ENCODE data around the gene STUM. TPM values are rescaled to one million over a fixed set of nuclear protein-coding genes. Genes with fewer than 3 reads are reported as not detected.
A peak's percentile ranks its signal among the peaks of the same experiment; 100 is the strongest.

Gene STUM
- total RNA-seq, 2 donors from 2014 or later, result 1.3 to 1.6 TPM

GRCh38 chr1:226656601-226657277, 108.2 kb downstream of the STUM start:
- no peaks in the 10 kb centered on the region for H3K9me3 ChIP-seq
- 20 to 36% methylated on average over 12 of the region's 12 CpGs for WGBS, 2 donors
- TF ChIP-seq, protein P1, sequence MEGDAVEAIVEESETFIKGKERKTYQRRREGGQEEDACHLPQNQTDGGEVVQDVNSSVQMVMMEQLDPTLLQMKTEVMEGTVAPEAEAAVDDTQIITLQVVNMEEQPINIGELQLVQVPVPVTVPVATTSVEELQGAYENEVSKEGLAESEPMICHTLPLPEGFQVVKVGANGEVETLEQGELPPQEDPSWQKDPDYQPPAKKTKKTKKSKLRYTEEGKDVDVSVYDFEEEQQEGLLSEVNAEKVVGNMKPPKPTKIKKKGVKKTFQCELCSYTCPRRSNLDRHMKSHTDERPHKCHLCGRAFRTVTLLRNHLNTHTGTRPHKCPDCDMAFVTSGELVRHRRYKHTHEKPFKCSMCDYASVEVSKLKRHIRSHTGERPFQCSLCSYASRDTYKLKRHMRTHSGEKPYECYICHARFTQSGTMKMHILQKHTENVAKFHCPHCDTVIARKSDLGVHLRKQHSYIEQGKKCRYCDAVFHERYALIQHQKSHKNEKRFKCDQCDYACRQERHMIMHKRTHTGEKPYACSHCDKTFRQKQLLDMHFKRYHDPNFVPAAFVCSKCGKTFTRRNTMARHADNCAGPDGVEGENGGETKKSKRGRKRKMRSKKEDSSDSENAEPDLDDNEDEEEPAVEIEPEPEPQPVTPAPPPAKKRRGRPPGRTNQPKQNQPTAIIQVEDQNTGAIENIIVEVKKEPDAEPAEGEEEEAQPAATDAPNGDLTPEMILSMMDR (IDR thresholded peaks at IDR 0.05), result no peak
- peak in 2 of 3 donors; percentile 46 to 48 for TF ChIP-seq POLR2A (IDR thresholded peaks at IDR 0.05)
- H3K4me3 ChIP-seq, result no peak overlapping the region
- intact Hi-C loops (cut with DNase I), result no loop called here
- peaks cover 64% of the 10 kb centered on the region for H3K4me1 ChIP-seq
- DNase-seq (peak; percentile 87 to 93 (median 92)), ATAC-seq (peak; percentile 90)
- no peaks in the 10 kb centered on the region for H3K27me3 ChIP-seq
- peak overlapping the region; percentile 65 to 93 (median 80) for H3K27ac ChIP-seq
- H3K36me3 ChIP-seq (replicated peaks in 1 of 2; ENCODE audit: insufficient read depth in 1 of 2, low read depth in 2 of 2), result no peaks in the 10 kb centered on the region

DNA sequence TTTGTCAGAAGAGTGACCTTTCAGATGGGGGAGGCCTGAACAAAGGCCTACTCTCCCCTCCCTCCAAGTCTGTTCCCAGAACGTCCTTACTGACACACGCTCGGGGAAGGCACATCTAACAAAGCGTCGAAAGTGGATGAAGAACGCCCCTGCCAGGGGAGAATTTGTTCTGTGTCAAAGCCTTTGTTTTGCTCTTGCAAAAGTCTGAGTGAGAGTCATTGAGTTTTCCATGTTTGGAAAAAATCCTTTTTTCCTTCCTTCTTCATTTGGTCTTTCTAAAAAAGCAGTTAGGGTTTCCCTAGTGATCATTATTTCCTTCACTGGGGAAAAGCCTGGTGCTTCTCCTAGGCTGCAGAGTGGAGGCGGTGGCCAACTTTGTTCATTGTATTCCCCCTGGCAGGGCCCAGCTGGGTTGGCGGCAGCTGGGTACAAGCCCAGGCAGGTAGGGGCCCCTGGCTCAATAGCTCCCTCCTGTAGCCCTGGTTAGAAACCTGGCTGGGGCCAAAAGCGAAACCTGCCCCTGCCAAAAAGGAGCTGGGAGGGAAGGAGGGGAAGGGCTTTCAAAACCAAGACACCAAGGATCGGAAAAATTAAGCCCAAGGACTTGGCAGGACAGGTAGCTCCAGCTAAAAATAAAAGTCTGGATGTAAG, 109.5 kb downstream of the STUM start:
- Histone ChIP-seq H3K27me3 (no peaks in the 10 kb centered on the region), H3K9me3 (no peaks in the 10 kb centered on the region), H3K36me3 (replicated peaks in 1 of 2; ENCODE audit: insufficient read depth in 1 of 2, low read depth in 2 of 2) (no peaks in the 10 kb centered on the region), H3K4me3 (no peak overlapping the region), H3K27ac (peak overlapping the region; percentile 65 to 93 (median 80)), H3K4me1 (peaks cover 72% of the 10 kb centered on the region)
- DNase-seq (peak; percentile 52 to 76 (median 66)), ATAC-seq (peak; percentile 12)
- 56 to 70% methylated on average over 10 of the region's 10 CpGs for WGBS, 2 donors
- TF ChIP-seq, protein P1 (IDR thresholded peaks at IDR 0.05), result no peak
- TF ChIP-seq POLR2A (IDR thresholded peaks at IDR 0.05), result no peak
- intact Hi-C loops (cut with DNase I), result no loop called here

DNA sequence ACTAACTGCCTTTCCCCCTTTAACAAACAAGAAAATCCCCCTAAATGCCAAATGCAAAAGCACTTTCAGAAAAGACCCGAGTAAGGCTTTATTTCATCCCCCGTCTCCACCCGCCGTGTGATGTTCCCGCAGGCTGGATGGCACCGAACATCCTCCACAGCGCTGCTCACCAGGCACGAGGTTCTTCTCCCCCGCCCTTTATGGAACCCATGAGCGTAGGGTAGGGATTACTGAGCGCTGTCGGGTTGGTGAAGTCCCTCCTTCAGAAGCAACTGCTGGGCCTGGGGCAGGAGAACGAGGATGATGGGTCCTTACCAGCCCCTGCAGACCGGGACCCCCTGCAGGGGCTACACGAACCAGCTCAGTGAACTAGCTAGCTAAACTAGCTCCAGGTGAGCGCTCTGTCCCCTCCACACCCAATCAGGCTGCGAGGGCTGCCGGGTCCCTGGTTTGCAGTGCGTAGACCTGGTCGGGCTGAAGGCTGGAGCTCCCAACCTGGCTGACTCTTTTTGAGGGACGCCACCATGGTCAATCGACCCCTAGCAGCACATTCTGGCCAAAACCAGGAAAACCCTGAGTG, 110.1 kb downstream of the STUM start:
- no peak for DNase-seq
- Histone ChIP-seq H3K9me3 (no peaks in the 10 kb centered on the region), H3K27me3 (no peaks in the 10 kb centered on the region), H3K4me1 (peaks cover 77% of the 10 kb centered on the region), H3K4me3 (no peak overlapping the region), H3K27ac (peak overlapping the region; percentile 27 to 93 (median 74)), H3K36me3 (replicated peaks in 1 of 2; ENCODE audit: insufficient read depth in 1 of 2, low read depth in 2 of 2) (no peaks in the 10 kb centered on the region)
- no peak for TF ChIP-seq POLR2A (IDR thresholded peaks at IDR 0.05)
- TF ChIP-seq, protein P1 (IDR thresholded peaks at IDR 0.05), result no peak
- intact Hi-C loops (cut with DNase I), result no loop called here
- ATAC-seq, result no peak
- WGBS, 2 donors, result 88 to 91% methylated on average over 11 to 19 of the region's 22 CpGs

Other genes starting within 250 kb of the STUM start
- gene LIN9, start 239.6 kb upstream of the STUM start, total RNA-seq, result 1 to 10 TPM in 1 of 2 donors, under 1 TPM in 1; 0.52 to 2.3 TPM
- gene PARP1, start 140.7 kb upstream of the STUM start, total RNA-seq, result 10 to 100 TPM; 56.3 to 72.8 TPM
- gene ITPKB, start 190.5 kb downstream of the STUM start, total RNA-seq, result 10 to 100 TPM; 13.0 to 21.1 TPM